T-helper 2 cell treated with Interferon-gamma antibody and Interleukin-4, amounts not matched to agents 100 ng/mL and 5 ng/mL, for 36 hours (primary cell): ENCODE results near the gene SEPTIN8. TPM values are rescaled to one million over a fixed set of nuclear protein-coding genes. Genes with fewer than 3 reads are reported as not detected.

Experiments
- intact Hi-C: fragments of 100-400 bp; cut with micrococcal nuclease; formaldehyde crosslinking; loops from one replicate; pipeline ENCODE4 v1.15.1; 2023
- total RNA-seq: library from RNA; stranded (reverse); gene quantifications from 2 replicates; pipeline ENCODE4 v1.2.3, GENCODE V29; 2022

Gene SEPTIN8
- total RNA-seq, 1 donor from 2014 or later: 28.2 TPM

DNA sequence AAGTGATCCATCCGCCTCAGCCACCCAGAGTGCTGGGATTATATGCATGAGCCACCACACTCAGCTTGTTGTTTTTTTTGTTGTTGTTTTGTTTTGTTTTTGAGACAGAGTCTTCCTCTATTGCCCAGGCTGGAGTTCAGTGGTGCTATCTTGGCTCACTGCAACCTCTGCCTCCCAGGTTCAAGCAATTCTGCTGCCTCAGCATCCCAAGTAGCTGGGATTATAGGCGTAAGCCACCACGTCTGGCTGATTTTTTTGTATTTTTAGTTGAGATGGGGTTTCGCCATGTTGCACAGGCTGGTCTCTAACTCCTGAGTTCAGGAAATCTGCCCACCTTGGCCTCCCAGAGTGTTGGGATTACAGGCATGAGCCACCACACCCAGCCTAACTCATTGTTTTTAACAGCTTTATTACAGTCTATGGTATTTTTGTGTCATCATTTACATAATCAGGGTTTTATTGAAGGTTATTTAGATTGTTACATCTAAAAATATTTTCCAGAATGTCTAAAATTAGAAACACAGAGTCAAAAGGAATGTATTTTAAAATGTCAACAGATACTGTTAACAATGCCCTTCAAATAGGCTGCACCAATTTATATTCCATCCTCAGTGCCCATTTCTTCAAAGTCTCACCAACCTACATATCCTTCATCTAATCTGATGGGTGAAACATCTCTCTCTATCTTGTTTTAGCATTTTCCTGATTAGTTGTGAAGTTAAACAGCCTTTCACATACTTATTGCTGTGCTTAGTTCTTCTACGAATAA, 58.3 kb downstream of the SEPTIN8 start:
- intact Hi-C loops: no loop called here

GRCh38 chr5:132714456-132715307, 62.4 kb downstream of the SEPTIN8 start:
- intact Hi-C loops: loop anchor here (1.0 kb wide), 1 partner anchor 188 kb away; no protein-coding TSS in a partner anchor

DNA sequence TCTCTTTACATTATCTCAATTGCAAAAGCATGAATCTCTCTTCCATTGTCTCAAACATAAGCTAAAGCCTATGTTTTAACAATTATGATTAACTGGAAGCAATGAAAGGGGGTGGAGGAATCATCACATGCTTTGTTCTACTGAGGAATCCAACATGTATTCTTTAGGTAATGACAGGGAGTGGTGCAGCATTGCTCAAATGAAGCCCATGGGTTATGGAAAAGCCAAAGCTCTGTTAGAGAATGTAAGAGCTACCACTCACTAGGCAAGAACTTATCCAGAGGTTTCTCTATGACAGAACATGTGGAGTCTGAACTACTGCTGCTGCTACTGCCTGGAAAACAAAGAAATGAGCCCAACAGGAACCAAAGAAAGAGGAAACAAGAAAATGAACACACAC, 68.4 kb downstream of the SEPTIN8 start:
- intact Hi-C loops: no loop called here

DNA sequence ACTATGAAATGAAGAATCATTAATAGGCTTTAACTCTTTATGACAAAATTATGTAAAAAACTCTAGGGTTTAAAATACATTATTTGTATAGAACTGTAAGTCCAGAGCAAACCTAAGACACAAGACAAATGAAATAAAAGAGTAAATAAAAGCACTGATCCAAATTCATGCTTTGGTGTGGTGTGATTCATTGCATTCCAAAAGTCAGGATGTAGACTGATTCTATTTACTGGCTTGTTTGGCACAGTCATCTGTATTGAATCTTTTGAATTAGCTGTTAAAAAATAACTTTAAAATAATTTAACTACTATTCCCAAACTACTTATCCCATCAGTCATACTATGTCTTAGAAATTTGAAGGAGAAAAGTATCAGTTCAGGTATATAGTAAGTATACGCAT, 72.2 kb downstream of the SEPTIN8 start:
- intact Hi-C loops: no loop called here

Other genes starting within 250 kb of the SEPTIN8 start
- 7.3 and 7.7 TPM in 2 replicates for gene IL5, start 233.7 kb downstream of the SEPTIN8 start, total RNA-seq
- 32.3 and 32.9 TPM in 2 replicates for gene RAD50, start 220.3 kb downstream of the SEPTIN8 start, total RNA-seq
- 32.6 and 39.1 TPM in 2 replicates for gene IL13, start 119.1 kb downstream of the SEPTIN8 start, total RNA-seq
- gene IL4, start 103.2 kb downstream of the SEPTIN8 start, total RNA-seq: 4.0 and 7.9 TPM in 2 replicates
- 18.6 and 19.8 TPM in 2 replicates for gene KIF3A, start 39.7 kb downstream of the SEPTIN8 start, total RNA-seq
- gene CCNI2, start 29.8 kb downstream of the SEPTIN8 start, total RNA-seq: 8.6 and 11.2 TPM in 2 replicates
- 0.07 and 0.09 TPM in 2 replicates for gene SOWAHA, start 36.1 kb upstream of the SEPTIN8 start, total RNA-seq
- gene SHROOM1, start 53.4 kb upstream of the SEPTIN8 start, total RNA-seq: 1.9 and 3.0 TPM in 2 replicates
- gene GDF9, start 89.2 kb upstream of the SEPTIN8 start, total RNA-seq: 0.18 and 0.27 TPM in 2 replicates
- 330 and 336 TPM in 2 replicates for gene UQCRQ, start 89.4 kb upstream of the SEPTIN8 start, total RNA-seq
- gene LEAP2, start 96.4 kb upstream of the SEPTIN8 start, total RNA-seq: 4.0 and 4.2 TPM in 2 replicates
- 30.5 and 31.8 TPM in 2 replicates for gene AFF4, start 186.4 kb upstream of the SEPTIN8 start, total RNA-seq
- 33.9 and 35.4 TPM in 2 replicates for gene ZCCHC10, start 249.3 kb upstream of the SEPTIN8 start, total RNA-seq